KMS-11 (cell line): ENCODE data around the gene PLA2G15.
"Not testable (repeated sequence)": the region's sequence is repeated elsewhere in the genome, so short reads cannot be mapped to it uniquely, and the experiment has no call there.

Source experiments
- H2AFZ ChIP-seq: fragments of 200-600 bp; sonication (generic); 2 replicates; pipeline ENCODE4 v1.6.1; 2016; ENCODE audit warnings: antibody characterized with exemption, mixed run types, low read depth
- H3K27ac ChIP-seq: fragments of 200-600 bp; sonication (generic); 2 replicates; pipeline ENCODE4 v1.6.1; 2016; ENCODE audit warnings: mild to moderate bottlenecking, mixed run types
- H3K27me3 ChIP-seq: fragments of 200-600 bp; sonication (generic); 2 replicates; pipeline ENCODE4 v1.6.1; 2017; ENCODE audit warnings: mild to moderate bottlenecking, low read depth, mixed run types, moderate library complexity; ENCODE audit not compliant: insufficient read depth
- H3K36me3 ChIP-seq: fragments of 200-600 bp; sonication (generic); 2 replicates; pipeline ENCODE4 v1.6.1; 2017; ENCODE audit warnings: mild to moderate bottlenecking, mixed run types; ENCODE audit not compliant: insufficient read depth
- H3K4me1 ChIP-seq: fragments of 200-600 bp; sonication (generic); 2 replicates; pipeline ENCODE4 v1.6.1; 2016; ENCODE audit warnings: mild to moderate bottlenecking, low read depth, mixed run types; ENCODE audit not compliant: poor library complexity, severe bottlenecking
- H3K4me2 ChIP-seq: fragments of 200-600 bp; sonication (generic); 2 replicates; pipeline ENCODE4 v1.7.0; 2016; ENCODE audit warnings: mild to moderate bottlenecking, mixed run types
- H3K4me3 ChIP-seq: fragments of 200-600 bp; sonication (generic); IDR thresholded peaks from 2 replicates; pipeline ENCODE4 v1.6.1; 2017; ENCODE audit warnings: low read depth, low read length, mixed read lengths; ENCODE audit not compliant: insufficient read depth
- H3K79me2 ChIP-seq: fragments of 200-600 bp; sonication (generic); 2 replicates; pipeline ENCODE4 v1.6.1; 2016; ENCODE audit warnings: low read depth, mixed run types; ENCODE audit not compliant: insufficient read depth
- H3K9ac ChIP-seq: fragments of 200-600 bp; sonication (generic); 2 replicates; pipeline ENCODE4 v1.6.1; 2016; ENCODE audit warnings: mild to moderate bottlenecking, mixed run types
- H4K20me1 ChIP-seq: fragments of 200-600 bp; sonication (generic); 2 replicates; pipeline ENCODE4 v1.6.1; 2016; ENCODE audit warnings: mild to moderate bottlenecking, mixed run types; ENCODE audit not compliant: insufficient read depth
- TF ChIP-seq, protein P1 (sequence below): fragments of 200-600 bp; sonication (generic); conservative IDR thresholded peaks from 2 replicates; pipeline ENCODE4 v1.6.1; 2017; ENCODE audit warnings: low read depth, mild to moderate bottlenecking, antibody characterized with exemption, low read length, moderate library complexity, mixed read lengths

PLA2G15 gene

DNA sequence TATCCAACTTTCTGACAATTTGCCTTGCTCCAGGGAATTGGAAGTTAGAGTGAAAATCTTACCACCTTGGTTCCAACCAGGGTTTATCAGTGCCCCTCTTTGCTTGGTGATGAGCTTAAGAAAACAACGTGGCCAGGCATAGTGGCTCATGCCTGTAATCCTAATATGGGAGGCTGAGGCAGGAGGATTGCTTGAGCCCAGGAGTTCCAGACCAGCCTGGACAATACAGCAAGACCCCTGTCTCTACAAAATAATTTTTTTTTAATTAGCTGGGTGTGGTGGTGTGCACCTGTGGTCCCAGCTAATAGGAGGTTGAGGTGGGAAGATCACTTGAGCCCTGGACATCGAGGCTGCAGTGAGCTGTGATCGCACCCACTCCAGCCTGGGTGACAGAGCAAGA, 40.5 kb downstream of the PLA2G15 start:
- Histone ChIP-seq H3K79me2 (peaks cover 17% of the 10 kb centered on the region; the same call in 1 of the 2 replicates), H3K27ac (no peak overlapping the region), H2AFZ (no peak overlapping the region), H3K4me1 (peaks cover 57% of the 10 kb centered on the region), H3K9ac (no peak overlapping the region), H3K4me2 (no peak overlapping the region), H4K20me1 (peaks cover 4% of the 10 kb centered on the region; the same call in 1 of the 2 replicates), H3K36me3 (no peaks in the 10 kb centered on the region; the same call in 1 of the 2 replicates), H3K27me3 (no peaks in the 10 kb centered on the region), H3K4me3 (no peak overlapping the region)
- TF ChIP-seq, protein P1, sequence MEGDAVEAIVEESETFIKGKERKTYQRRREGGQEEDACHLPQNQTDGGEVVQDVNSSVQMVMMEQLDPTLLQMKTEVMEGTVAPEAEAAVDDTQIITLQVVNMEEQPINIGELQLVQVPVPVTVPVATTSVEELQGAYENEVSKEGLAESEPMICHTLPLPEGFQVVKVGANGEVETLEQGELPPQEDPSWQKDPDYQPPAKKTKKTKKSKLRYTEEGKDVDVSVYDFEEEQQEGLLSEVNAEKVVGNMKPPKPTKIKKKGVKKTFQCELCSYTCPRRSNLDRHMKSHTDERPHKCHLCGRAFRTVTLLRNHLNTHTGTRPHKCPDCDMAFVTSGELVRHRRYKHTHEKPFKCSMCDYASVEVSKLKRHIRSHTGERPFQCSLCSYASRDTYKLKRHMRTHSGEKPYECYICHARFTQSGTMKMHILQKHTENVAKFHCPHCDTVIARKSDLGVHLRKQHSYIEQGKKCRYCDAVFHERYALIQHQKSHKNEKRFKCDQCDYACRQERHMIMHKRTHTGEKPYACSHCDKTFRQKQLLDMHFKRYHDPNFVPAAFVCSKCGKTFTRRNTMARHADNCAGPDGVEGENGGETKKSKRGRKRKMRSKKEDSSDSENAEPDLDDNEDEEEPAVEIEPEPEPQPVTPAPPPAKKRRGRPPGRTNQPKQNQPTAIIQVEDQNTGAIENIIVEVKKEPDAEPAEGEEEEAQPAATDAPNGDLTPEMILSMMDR, result no peak

DNA sequence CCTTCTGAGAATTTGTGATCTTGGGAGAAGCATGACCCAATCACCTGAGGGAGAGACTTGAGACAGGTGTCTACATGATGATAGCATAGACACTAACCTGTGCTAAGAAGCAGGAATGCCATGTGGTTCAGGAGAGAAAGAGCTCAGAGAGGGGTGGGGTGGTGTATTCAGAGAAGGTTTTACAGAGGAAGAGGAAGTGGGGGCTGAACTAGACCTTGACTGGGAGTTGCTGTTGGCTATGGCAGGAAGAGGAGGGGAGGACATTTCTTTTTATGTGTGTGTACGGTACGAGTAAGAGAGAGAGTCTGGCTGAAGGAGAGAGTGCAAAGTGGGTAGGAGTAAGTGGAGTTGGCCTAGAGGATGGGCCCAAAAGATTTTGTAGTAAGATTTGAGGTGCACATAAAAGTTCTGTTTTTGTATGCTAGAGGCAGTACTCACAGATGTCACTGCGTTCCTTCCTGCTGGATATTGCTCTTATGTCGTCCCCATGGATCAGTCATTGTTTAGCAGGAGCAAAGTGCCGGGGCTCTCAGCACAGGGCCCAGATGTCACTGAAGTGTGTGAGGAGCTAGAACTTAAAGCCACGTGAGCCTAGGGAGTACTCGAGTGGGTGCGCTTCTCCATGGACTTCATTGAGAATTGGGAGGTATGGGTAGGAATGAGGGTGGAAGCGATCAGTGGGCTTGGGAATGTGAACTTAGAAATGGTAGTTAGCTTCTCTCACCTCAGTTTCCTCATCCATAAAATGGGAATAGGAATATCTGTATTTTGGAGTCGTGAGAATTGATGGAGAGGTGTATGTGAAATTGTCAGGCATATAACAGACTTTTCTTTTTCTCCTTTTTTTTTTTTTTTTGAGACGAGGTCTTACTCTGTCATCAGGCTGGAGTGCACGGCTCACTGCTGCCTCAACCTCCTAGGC, 41.2 kb downstream of the PLA2G15 start:
- Histone ChIP-seq H2AFZ (no peak overlapping the region), H3K36me3 (no peaks in the 10 kb centered on the region; the same call in 1 of the 2 replicates), H3K4me2 (no peak overlapping the region), H4K20me1 (peaks cover 4% of the 10 kb centered on the region; the same call in 1 of the 2 replicates), H3K9ac (no peak overlapping the region), H3K79me2 (peaks cover 12% of the 10 kb centered on the region; the same call in 1 of the 2 replicates), H3K27me3 (no peaks in the 10 kb centered on the region), H3K4me3 (no peak overlapping the region), H3K4me1 (peaks cover 49% of the 10 kb centered on the region), H3K27ac (no peak overlapping the region)
- TF ChIP-seq, protein P1, result no peak

DNA sequence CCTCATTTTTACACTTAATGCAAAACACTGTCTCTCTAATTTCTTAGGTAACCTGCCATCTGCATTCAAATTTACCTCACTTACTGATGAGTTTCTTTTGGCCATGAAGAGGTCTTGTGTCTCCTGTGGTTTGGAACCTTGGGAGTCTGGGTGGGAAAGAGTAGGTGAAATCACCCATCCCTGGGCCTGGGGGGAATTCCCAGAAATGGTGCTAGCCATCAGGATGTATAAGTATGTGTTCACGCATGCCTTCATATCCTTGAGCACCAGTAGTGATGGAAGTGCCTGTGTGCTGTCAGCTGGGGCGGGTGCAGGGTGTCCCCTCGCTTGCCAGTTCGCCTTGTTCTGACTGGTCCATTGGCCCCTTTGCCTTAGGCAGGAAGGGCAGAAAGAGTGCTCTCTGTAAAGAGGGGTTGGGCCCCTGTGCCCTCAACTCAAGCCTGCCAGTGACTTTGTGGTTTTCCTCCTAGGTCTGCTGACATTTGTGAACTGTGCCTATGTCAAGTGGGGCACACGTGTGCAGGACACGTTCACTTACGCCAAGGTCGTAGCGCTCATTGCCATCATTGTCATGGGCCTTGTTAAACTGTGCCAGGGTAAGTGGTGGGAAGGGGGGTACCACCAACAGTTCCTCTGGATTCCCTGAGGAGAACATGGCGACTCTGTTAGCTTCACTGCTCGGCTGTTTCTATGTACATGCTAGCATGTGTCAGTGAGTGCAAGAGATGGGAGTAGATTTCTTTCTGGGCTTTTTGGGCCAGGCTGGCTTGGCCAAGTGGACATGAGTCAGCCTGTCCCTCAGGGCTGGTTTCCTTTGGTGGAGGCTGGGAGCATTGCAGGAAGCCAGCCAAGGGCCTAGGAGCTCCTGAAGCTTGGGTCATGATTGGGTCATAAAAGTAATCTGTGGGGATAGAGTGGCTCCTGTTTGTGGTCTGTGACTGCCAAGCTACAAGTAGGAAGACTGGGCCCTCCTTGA, 42.4 kb downstream of the PLA2G15 start:
- no peaks in the 10 kb centered on the region for H3K27me3 ChIP-seq
- H3K4me3 ChIP-seq, result no peak overlapping the region
- H3K4me1 ChIP-seq, result peaks cover 38% of the 10 kb centered on the region
- TF ChIP-seq, protein P1, result no peak
- peaks cover 5% of the 10 kb centered on the region; the same call in 1 of the 2 replicates for H4K20me1 ChIP-seq
- no peak overlapping the region for H3K4me2 ChIP-seq
- H3K79me2 ChIP-seq, result peaks cover 6% of the 10 kb centered on the region; the same call in 1 of the 2 replicates
- no peaks in the 10 kb centered on the region; the same call in 1 of the 2 replicates for H3K36me3 ChIP-seq
- no peak overlapping the region for H2AFZ ChIP-seq
- H3K27ac ChIP-seq, result no peak overlapping the region
- H3K9ac ChIP-seq, result no peak overlapping the region

DNA sequence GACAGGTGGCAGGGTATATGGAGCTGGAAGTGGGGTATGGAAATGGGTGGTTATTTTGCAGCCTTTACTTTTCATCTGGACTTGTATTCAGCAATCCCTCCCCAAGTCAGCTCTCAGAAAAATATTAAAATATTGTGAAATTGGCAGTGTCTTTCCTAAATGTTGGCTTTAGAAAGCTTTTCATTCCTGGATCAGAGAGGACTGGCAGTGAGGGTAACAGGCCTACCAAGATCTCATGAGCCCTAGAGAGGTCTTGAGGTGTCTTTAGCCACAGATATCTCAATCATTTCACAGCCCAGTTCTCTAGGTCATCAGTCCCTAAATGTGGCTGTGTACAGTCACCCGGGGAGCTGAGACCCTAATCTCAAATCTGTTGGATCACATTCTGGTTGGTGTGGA, 43.1 kb downstream of the PLA2G15 start:
- H3K9ac ChIP-seq, result no peak overlapping the region
- H3K36me3 ChIP-seq, result no peaks in the 10 kb centered on the region; the same call in 1 of the 2 replicates
- TF ChIP-seq, protein P1, result no peak
- H3K4me1 ChIP-seq, result peaks cover 31% of the 10 kb centered on the region
- H3K27me3 ChIP-seq, result no peaks in the 10 kb centered on the region
- H3K4me2 ChIP-seq, result no peak overlapping the region
- H3K27ac ChIP-seq, result no peak overlapping the region
- peaks cover 6% of the 10 kb centered on the region; the same call in 1 of the 2 replicates for H3K79me2 ChIP-seq
- H3K4me3 ChIP-seq, result no peak overlapping the region
- H4K20me1 ChIP-seq, result peaks cover 8% of the 10 kb centered on the region; the same call in 1 of the 2 replicates
- H2AFZ ChIP-seq, result no peak overlapping the region

DNA sequence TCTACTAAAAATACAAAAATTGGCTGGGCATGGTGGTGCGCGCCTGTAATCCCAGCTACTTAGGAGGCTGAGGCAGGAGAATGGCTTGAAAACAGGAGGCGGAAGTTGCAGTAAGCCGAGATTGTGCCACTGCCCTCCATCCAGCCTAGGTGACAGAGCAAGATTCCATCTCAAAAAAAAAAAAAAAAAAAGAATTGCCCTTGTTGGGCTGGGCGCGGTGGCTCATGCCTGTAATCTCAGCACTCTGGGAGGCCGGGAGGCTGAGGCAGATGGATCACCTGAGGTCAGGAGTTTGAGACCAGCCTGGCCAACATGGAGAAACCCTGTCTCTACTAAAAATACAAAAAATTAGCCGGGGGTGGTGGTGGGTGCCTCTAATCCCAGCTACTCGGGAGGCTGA, 43.6 kb downstream of the PLA2G15 start:
- not testable (repeated sequence) for H3K27ac ChIP-seq, H3K27me3 ChIP-seq, H3K4me2 ChIP-seq, H4K20me1 ChIP-seq, H3K4me3 ChIP-seq, H3K9ac ChIP-seq, H2AFZ ChIP-seq, H3K79me2 ChIP-seq, H3K36me3 ChIP-seq
- peaks cover 25% of the 10 kb centered on the region for H3K4me1 ChIP-seq
